Tibial nerve (tissue), 4 donors: Measurements from ENCODE around the gene STAT5B.
"Not testable (repeated sequence)": the region's sequence is repeated elsewhere in the genome, so short reads cannot be mapped to it uniquely, and the experiment has no call there.

Experiments used
- CTCF ChIP-seq, 5 experiments: fragments of 200-600 bp in 3 of 5; fragments of 450-650 bp in 2 of 5; sonication (generic) in 3 of 5; IDR thresholded peaks; one replicate each; pipeline ENCODE4 v1.5.1; 2016 to 2019; ENCODE audit warnings: antibody characterized with exemption in 5 of 5, mild to moderate bottlenecking in 3 of 5, moderate library complexity in 2 of 5
- EP300 ChIP-seq, 2 donors: sonication (generic); formaldehyde crosslinking; IDR thresholded peaks; one replicate each; pipeline ENCODE4 v1.6.1; 2017; ENCODE audit warnings: antibody characterized with exemption in 2 of 2, mild to moderate bottlenecking in 1 of 2

- TF ChIP-seq EP300, CTCF (IDR thresholded peaks at IDR 0.05): not testable (repeated sequence)
Measured at GRCh38 chr17:42206153-42206612, 70.0 kb downstream of the STAT5B start.
